ENCODE measurements around the gene ARHGAP15. TPM values are rescaled to one million over a fixed set of nuclear protein-coding genes. Genes with fewer than 3 reads are reported as not detected.

Gene ARHGAP15
- total and polyA plus RNA-seq, 3 experiments from 2014 or later, result 41.3 to 328 (median 41.4) TPM

GRCh38 chr2:143594161-143594560 lies 464.9 kb downstream of the ARHGAP15 start:
- Mint-ChIP-seq H3K4me3 (no peak overlapping the region), H3K9me3 (no peaks in the 10 kb centered on the region), H3K27ac (no peak overlapping the region), H3K4me1 (peaks cover 16 to 40% (median 38%) of the 10 kb centered on the region in 3 donors), H3K27me3 (no peaks in the 10 kb centered on the region), H3K36me3 (peaks cover 0 to 52% (median 17%) of the 10 kb centered on the region in 3 donors)
- H3K27me3 ChIP-seq (ENCODE audit: insufficient read depth, low read length, poor library complexity, severe bottlenecking), result no peaks in the 10 kb centered on the region
- no peaks in the 10 kb centered on the region for H3K4me1 ChIP-seq (ENCODE audit: insufficient read depth, low read length)
- no peak overlapping the region for H3K27ac ChIP-seq (ENCODE audit: low read depth, low read length)
- POLR2A ChIA-PET, result no interaction called here
- no peak for DNase-seq
- H3K4me3 ChIP-seq (ENCODE audit: low read length), result no peak overlapping the region
- no peaks in the 10 kb centered on the region for H3K36me3 ChIP-seq (ENCODE audit: insufficient read depth, low read length)
- CTCF ChIA-PET, result no interaction called here
- H3K9me3 ChIP-seq (ENCODE audit: low read length), result no peaks in the 10 kb centered on the region

- Histone ChIP-seq H3K9me3 (ENCODE audit: low read length) (no peaks in the 10 kb centered on the region), H3K4me1 (ENCODE audit: insufficient read depth, low read length) (no peaks in the 10 kb centered on the region), H3K4me3 (ENCODE audit: low read length) (no peak overlapping the region), H3K36me3 (ENCODE audit: insufficient read depth, low read length) (no peaks in the 10 kb centered on the region), H3K27ac (ENCODE audit: low read depth, low read length) (no peak overlapping the region), H3K27me3 (ENCODE audit: insufficient read depth, low read length, poor library complexity, severe bottlenecking) (no peaks in the 10 kb centered on the region)
- Mint-ChIP-seq H3K9me3 (no peaks in the 10 kb centered on the region), H3K4me1 (peaks cover 17 to 43% (median 42%) of the 10 kb centered on the region in 3 donors), H3K36me3 (peaks cover 0 to 56% (median 19%) of the 10 kb centered on the region in 3 donors), H3K27ac (no peak overlapping the region), H3K27me3 (no peaks in the 10 kb centered on the region), H3K4me3 (no peak overlapping the region)
- ChIA-PET POLR2A (no interaction called here), CTCF (no interaction called here)
- DNase-seq, result no peak
These were observed 465.5 kb downstream of the ARHGAP15 start for GRCh38 chr2:143594745-143595144.

- DNase-seq, result no peak
- H3K27ac Mint-ChIP-seq, result peak overlapping the region in 2 of 8 donors; percentile 16 to 21
- no peaks in the 10 kb centered on the region for H3K9me3 ChIP-seq (ENCODE audit: low read length)
- H3K27me3 ChIP-seq (ENCODE audit: insufficient read depth, low read length, poor library complexity, severe bottlenecking), result no peaks in the 10 kb centered on the region
- no peak overlapping the region for H3K27ac ChIP-seq (ENCODE audit: low read depth, low read length)
- ChIA-PET POLR2A (no interaction called here), CTCF (no interaction called here)
- peaks cover 0 to 58% (median 17%) of the 10 kb centered on the region in 3 donors for H3K36me3 Mint-ChIP-seq
- H3K4me1 ChIP-seq (ENCODE audit: insufficient read depth, low read length), result no peaks in the 10 kb centered on the region
- H3K36me3 ChIP-seq (ENCODE audit: insufficient read depth, low read length), result no peaks in the 10 kb centered on the region
- no peaks in the 10 kb centered on the region for H3K9me3 Mint-ChIP-seq
- H3K27me3 Mint-ChIP-seq, result no peaks in the 10 kb centered on the region
- peaks cover 18 to 52% (median 51%) of the 10 kb centered on the region in 3 donors for H3K4me1 Mint-ChIP-seq
- no peak overlapping the region for H3K4me3 ChIP-seq (ENCODE audit: low read length)
- H3K4me3 Mint-ChIP-seq, result no peak overlapping the region
These were observed 470.9 kb downstream of the ARHGAP15 start for GRCh38 chr2:143600116-143600515.

GRCh38 chr2:143601828-143602227 lies 472.6 kb downstream of the ARHGAP15 start:
- POLR2A ChIA-PET, result no interaction called here
- Histone ChIP-seq H3K4me3 (ENCODE audit: low read length) (no peak overlapping the region), H3K4me1 (ENCODE audit: insufficient read depth, low read length) (no peaks in the 10 kb centered on the region), H3K36me3 (ENCODE audit: insufficient read depth, low read length) (no peaks in the 10 kb centered on the region), H3K9me3 (ENCODE audit: low read length) (no peaks in the 10 kb centered on the region), H3K27me3 (ENCODE audit: insufficient read depth, low read length, poor library complexity, severe bottlenecking) (no peaks in the 10 kb centered on the region), H3K27ac (ENCODE audit: low read depth, low read length) (no peak overlapping the region)
- Mint-ChIP-seq H3K4me1 (peaks cover 22 to 52% (median 51%) of the 10 kb centered on the region in 3 donors), H3K9me3 (no peaks in the 10 kb centered on the region), H3K27me3 (no peaks in the 10 kb centered on the region), H3K4me3 (no peak overlapping the region), H3K27ac (peak overlapping the region in 2 of 8 donors; percentile 14 to 16), H3K36me3 (peaks cover 0 to 58% (median 11%) of the 10 kb centered on the region in 3 donors)
- DNase-seq, result no peak
- CTCF ChIA-PET, result no interaction called here

- DNase-seq, result no peak
- Mint-ChIP-seq H3K27ac (peak overlapping the region in 2 of 8 donors; percentile 63 to 74), H3K27me3 (no peaks in the 10 kb centered on the region), H3K36me3 (peaks cover 3 to 64% (median 18%) of the 10 kb centered on the region in 3 donors), H3K4me1 (peaks cover 33 to 65% (median 56%) of the 10 kb centered on the region in 3 donors), H3K9me3 (no peaks in the 10 kb centered on the region), H3K4me3 (peak overlapping the region in 1 of 7 donors; percentile 13)
- no peaks in the 10 kb centered on the region for H3K4me1 ChIP-seq (ENCODE audit: insufficient read depth, low read length)
- H3K27ac ChIP-seq (ENCODE audit: low read depth, low read length), result no peak overlapping the region
- CTCF ChIA-PET, result no interaction called here
- H3K36me3 ChIP-seq (ENCODE audit: insufficient read depth, low read length), result no peaks in the 10 kb centered on the region
- H3K4me3 ChIP-seq (ENCODE audit: low read length), result no peak overlapping the region
- H3K9me3 ChIP-seq (ENCODE audit: low read length), result no peaks in the 10 kb centered on the region
- POLR2A ChIA-PET, result interaction anchor here (0.6 kb wide), 1 partner anchor 22 kb away, joined by 4 read pairs; no protein-coding TSS in a partner anchor
- no peaks in the 10 kb centered on the region for H3K27me3 ChIP-seq (ENCODE audit: insufficient read depth, low read length, poor library complexity, severe bottlenecking)
These were observed 473.9 kb downstream of the ARHGAP15 start for GRCh38 chr2:143603035-143603655.

- Mint-ChIP-seq H3K27me3 (no peaks in the 10 kb centered on the region), H3K4me3 (no peak overlapping the region), H3K9me3 (no peaks in the 10 kb centered on the region), H3K36me3 (peaks cover 4 to 63% (median 18%) of the 10 kb centered on the region in 3 donors), H3K27ac (peak overlapping the region in 1 of 8 donors; percentile 38), H3K4me1 (peaks cover 37 to 72% (median 58%) of the 10 kb centered on the region in 3 donors)
- ChIA-PET POLR2A (interaction anchor here (0.6 kb wide), 1 partner anchor 23 kb away, joined by 4 read pairs; no protein-coding TSS in a partner anchor), CTCF (no interaction called here)
- Histone ChIP-seq H3K27ac (ENCODE audit: low read depth, low read length) (no peak overlapping the region), H3K4me1 (ENCODE audit: insufficient read depth, low read length) (no peaks in the 10 kb centered on the region), H3K27me3 (ENCODE audit: insufficient read depth, low read length, poor library complexity, severe bottlenecking) (no peaks in the 10 kb centered on the region), H3K4me3 (ENCODE audit: low read length) (no peak overlapping the region), H3K9me3 (ENCODE audit: low read length) (no peaks in the 10 kb centered on the region), H3K36me3 (ENCODE audit: insufficient read depth, low read length) (no peaks in the 10 kb centered on the region)
- DNase-seq, result no peak
These were observed 474.8 kb downstream of the ARHGAP15 start for GRCh38 chr2:143603846-143604565.

- H3K27ac ChIP-seq (ENCODE audit: low read depth, low read length), result no peak overlapping the region
- Mint-ChIP-seq H3K27ac (peak overlapping the region in 2 of 8 donors; percentile 13 to 38), H3K27me3 (no peaks in the 10 kb centered on the region), H3K36me3 (peaks cover 5 to 62% (median 18%) of the 10 kb centered on the region in 3 donors), H3K4me3 (no peak overlapping the region), H3K9me3 (no peaks in the 10 kb centered on the region), H3K4me1 (peaks cover 40 to 70% (median 57%) of the 10 kb centered on the region in 3 donors)
- H3K9me3 ChIP-seq (ENCODE audit: low read length), result no peaks in the 10 kb centered on the region
- POLR2A ChIA-PET, result no interaction called here
- no peak overlapping the region for H3K4me3 ChIP-seq (ENCODE audit: low read length)
- H3K36me3 ChIP-seq (ENCODE audit: insufficient read depth, low read length), result no peaks in the 10 kb centered on the region
- CTCF ChIA-PET, result no interaction called here
- H3K4me1 ChIP-seq (ENCODE audit: insufficient read depth, low read length), result no peaks in the 10 kb centered on the region
- DNase-seq, result no peak
- H3K27me3 ChIP-seq (ENCODE audit: insufficient read depth, low read length, poor library complexity, severe bottlenecking), result no peaks in the 10 kb centered on the region
These were observed 475.3 kb downstream of the ARHGAP15 start for GRCh38 chr2:143604566-143604959.

All from CD8-positive, alpha-beta memory T cell (primary cell).